ENCODE results near the gene OPTC. TPM values are rescaled to one million over a fixed set of nuclear protein-coding genes. Genes with fewer than 3 reads are reported as not detected.

OPTC gene
- total and polyA plus RNA-seq, 2 of the 13 experiments (the other 11 are each of a cell fraction or from before 2014, with no cell fraction given) = not detected

DNA sequence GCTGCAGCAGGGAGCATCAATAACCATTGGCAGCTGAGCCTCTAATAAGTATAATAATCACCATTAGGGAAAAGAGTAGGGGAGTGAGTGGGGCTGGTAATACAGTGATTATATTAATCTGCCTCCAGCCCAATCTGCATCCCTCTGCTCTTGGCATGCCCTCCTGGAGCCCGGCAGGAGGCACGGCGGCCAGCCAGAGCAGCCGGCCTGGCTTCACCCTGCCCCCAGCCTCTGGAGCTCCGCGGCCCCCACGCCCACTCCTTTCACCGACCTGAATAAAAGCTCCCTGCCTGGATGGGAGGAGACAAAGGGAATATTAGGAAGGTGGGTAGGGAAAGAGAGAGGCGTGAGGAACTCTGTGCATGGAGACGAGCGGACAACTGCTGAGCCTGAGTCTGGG is 28.3 kb downstream of the OPTC start:
- H2AFZ ChIP-seq (ENCODE audit: low read length) = no peak overlapping the region
- intact Hi-C loops (cut with micrococcal nuclease; ENCODE audit: unreplicated experiment) = no loop called here
- DNase-seq (ENCODE audit: low spot score) (no peak), FAIRE-seq (no peak), ATAC-seq (no peak)
- ChIA-PET CTCF (ENCODE audit: low intra/inter-chr PET ratio, low total read pairs) (no interaction called here), POLR2A (no interaction called here)
- H3K4me3 ChIP-seq (replicated peaks in 1 of 3; ENCODE audit: insufficient read depth in 1 of 3, low read depth in 2 of 3, low read length in 3 of 3) = no peak overlapping the region
- H3K9me3 ChIP-seq (ENCODE audit: low read length) = no peaks in the 10 kb centered on the region
- no peak overlapping the region for H3K4me2 ChIP-seq (ENCODE audit: low read depth, low read length)
- in situ Hi-C loops (cut with HindIII; ENCODE audit: extremely low pct_ligation_motif_present, low pct_unique_long_range_greater_than_20kb) = no loop called here
- H3K79me2 ChIP-seq (ENCODE audit: insufficient read depth, low read length) = no peaks in the 10 kb centered on the region
- H3K9ac ChIP-seq (ENCODE audit: insufficient read depth, low read depth, low read length) = no peak overlapping the region
- H3K27ac ChIP-seq (ENCODE audit: extremely low read length, insufficient read depth, low read length) = no peak overlapping the region
- WGBS (ENCODE audit: low lambda C conversion rate) = 57% methylated on average over 11 of the region's 11 CpGs
- no peaks in the 10 kb centered on the region for H3K36me3 ChIP-seq (replicated peaks in 1 of 2; ENCODE audit: control insufficient read depth in 1 of 2, insufficient read depth in 2 of 2, low read length in 2 of 2)
- peaks cover 0 to 4% of the 10 kb centered on the region in 2 experiments; a peak in 1 of 5 replicates for H3K27me3 ChIP-seq (ENCODE audit: control insufficient read depth in 1 of 2, insufficient read depth in 2 of 2, low read length in 2 of 2)
- H4K20me1 ChIP-seq (ENCODE audit: insufficient read depth, low read length) = no peaks in the 10 kb centered on the region
- no TSS peak for BruUV-seq (replicated peaks)
- TF ChIP-seq SP1 (IDR thresholded peaks at IDR 0.05) = no peak
- no peak for TF ChIP-seq SP1 (CRISPR knock-in tag; IDR thresholded peaks at IDR 0.05)
- TF ChIP-seq RXRA (CRISPR knock-in tag; IDR thresholded peaks at IDR 0.05) = no peak
- TF ChIP-seq SAFB2 (CRISPR knock-in tag; IDR thresholded peaks at IDR 0.05; ENCODE audit: borderline replicate concordance, low read depth) = no peak
- TF ChIP-seq, protein P1, sequence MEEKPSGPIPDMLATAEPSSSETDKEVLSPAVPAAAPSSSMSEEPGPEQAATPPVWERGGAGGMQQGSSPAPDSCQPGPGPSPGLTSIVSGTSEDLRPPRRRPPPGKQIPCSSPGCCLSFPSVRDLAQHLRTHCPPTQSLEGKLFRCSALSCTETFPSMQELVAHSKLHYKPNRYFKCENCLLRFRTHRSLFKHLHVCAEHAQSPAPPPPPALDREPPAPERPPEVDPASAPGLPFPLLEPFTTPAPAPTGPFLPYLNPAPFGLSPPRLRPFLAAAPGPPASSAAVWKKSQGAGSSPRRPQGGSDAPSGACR (CRISPR knock-in tag; IDR thresholded peaks at IDR 0.05) = no peak
- TF ChIP-seq NFKB2 (CRISPR knock-in tag; IDR thresholded peaks at IDR 0.05; ENCODE audit: borderline replicate concordance) = no peak
- TF ChIP-seq ZNF317 (CRISPR knock-in tag; IDR thresholded peaks at IDR 0.05) = no peak
- TF ChIP-seq ZNF891 (CRISPR knock-in tag; IDR thresholded peaks at IDR 0.05) = no peak
- H3K4me1 ChIP-seq (ENCODE audit: insufficient read depth, low read length) = no peaks in the 10 kb centered on the region

DNA sequence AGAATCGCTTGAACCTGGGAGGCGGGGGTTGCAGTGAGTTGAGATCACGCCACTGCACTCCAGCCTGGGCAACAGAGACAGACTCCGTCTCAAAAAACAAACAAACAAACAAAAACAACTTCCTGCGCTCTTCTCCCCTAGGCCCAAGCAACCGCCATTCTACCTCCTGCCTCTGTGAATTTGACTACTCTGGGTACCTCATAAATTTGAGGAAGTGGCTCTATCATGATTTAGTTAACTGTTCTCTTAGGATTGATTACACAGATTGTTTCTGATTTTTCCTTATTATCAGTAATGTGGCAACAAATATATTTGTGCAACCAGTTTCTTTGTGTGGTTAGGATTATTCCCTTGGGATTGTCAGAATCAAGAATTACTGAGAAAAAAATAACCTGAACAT is 29.7 kb downstream of the OPTC start:
- FAIRE-seq (no peak), ATAC-seq (no peak), DNase-seq (ENCODE audit: low spot score) (no peak)
- in situ Hi-C loops (cut with HindIII; ENCODE audit: extremely low pct_ligation_motif_present, low pct_unique_long_range_greater_than_20kb) (no loop called here), intact Hi-C loops (cut with micrococcal nuclease; ENCODE audit: unreplicated experiment) (no loop called here)
- H3K4me2 ChIP-seq (ENCODE audit: low read depth, low read length) = no peak overlapping the region
- H3K27me3 ChIP-seq (ENCODE audit: control insufficient read depth in 1 of 2, insufficient read depth in 2 of 2, low read length in 2 of 2) = peaks cover 0 to 4% of the 10 kb centered on the region in 2 experiments; a peak in 1 of 5 replicates
- WGBS (ENCODE audit: low lambda C conversion rate) = 51% methylated on average over 6 of the region's 6 CpGs
- H3K4me1 ChIP-seq (ENCODE audit: insufficient read depth, low read length) = no peaks in the 10 kb centered on the region
- no TSS peak for BruUV-seq (replicated peaks)
- no peaks in the 10 kb centered on the region for H4K20me1 ChIP-seq (ENCODE audit: insufficient read depth, low read length)
- H2AFZ ChIP-seq (ENCODE audit: low read length) = no peak overlapping the region
- POLR2A ChIA-PET = no interaction called here
- no peaks in the 10 kb centered on the region for H3K9me3 ChIP-seq (ENCODE audit: low read length)
- H3K27ac ChIP-seq (ENCODE audit: extremely low read length, insufficient read depth, low read length) = no peak overlapping the region
- H3K9ac ChIP-seq (ENCODE audit: insufficient read depth, low read depth, low read length) = no peak overlapping the region
- no peak overlapping the region for H3K4me3 ChIP-seq (replicated peaks in 1 of 3; ENCODE audit: insufficient read depth in 1 of 3, low read depth in 2 of 3, low read length in 3 of 3)
- H3K36me3 ChIP-seq (replicated peaks in 1 of 2; ENCODE audit: control insufficient read depth in 1 of 2, insufficient read depth in 2 of 2, low read length in 2 of 2) = no peaks in the 10 kb centered on the region
- CTCF ChIA-PET (ENCODE audit: low intra/inter-chr PET ratio, low total read pairs) = no interaction called here
- H3K79me2 ChIP-seq (ENCODE audit: insufficient read depth, low read length) = no peaks in the 10 kb centered on the region
- TF ChIP-seq, protein P2, sequence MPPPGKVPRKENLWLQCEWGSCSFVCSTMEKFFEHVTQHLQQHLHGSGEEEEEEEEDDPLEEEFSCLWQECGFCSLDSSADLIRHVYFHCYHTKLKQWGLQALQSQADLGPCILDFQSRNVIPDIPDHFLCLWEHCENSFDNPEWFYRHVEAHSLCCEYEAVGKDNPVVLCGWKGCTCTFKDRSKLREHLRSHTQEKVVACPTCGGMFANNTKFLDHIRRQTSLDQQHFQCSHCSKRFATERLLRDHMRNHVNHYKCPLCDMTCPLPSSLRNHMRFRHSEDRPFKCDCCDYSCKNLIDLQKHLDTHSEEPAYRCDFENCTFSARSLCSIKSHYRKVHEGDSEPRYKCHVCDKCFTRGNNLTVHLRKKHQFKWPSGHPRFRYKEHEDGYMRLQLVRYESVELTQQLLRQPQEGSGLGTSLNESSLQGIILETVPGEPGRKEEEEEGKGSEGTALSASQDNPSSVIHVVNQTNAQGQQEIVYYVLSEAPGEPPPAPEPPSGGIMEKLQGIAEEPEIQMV (CRISPR knock-in tag; IDR thresholded peaks at IDR 0.05; ENCODE audit: low read depth) = no peak
- TF ChIP-seq ADNP (CRISPR knock-in tag; IDR thresholded peaks at IDR 0.05) (no peak), ZNF878 (CRISPR knock-in tag; IDR thresholded peaks at IDR 0.05) (no peak), CBX1 (IDR thresholded peaks at IDR 0.05; ENCODE audit: low read depth) (no peak), ZNF839 (CRISPR knock-in tag; IDR thresholded peaks at IDR 0.05; ENCODE audit: borderline replicate concordance) (no peak), SP5 (CRISPR knock-in tag; IDR thresholded peaks at IDR 0.05; ENCODE audit: borderline replicate concordance, low read depth) (no peak)
- TF ChIP-seq, protein P3, sequence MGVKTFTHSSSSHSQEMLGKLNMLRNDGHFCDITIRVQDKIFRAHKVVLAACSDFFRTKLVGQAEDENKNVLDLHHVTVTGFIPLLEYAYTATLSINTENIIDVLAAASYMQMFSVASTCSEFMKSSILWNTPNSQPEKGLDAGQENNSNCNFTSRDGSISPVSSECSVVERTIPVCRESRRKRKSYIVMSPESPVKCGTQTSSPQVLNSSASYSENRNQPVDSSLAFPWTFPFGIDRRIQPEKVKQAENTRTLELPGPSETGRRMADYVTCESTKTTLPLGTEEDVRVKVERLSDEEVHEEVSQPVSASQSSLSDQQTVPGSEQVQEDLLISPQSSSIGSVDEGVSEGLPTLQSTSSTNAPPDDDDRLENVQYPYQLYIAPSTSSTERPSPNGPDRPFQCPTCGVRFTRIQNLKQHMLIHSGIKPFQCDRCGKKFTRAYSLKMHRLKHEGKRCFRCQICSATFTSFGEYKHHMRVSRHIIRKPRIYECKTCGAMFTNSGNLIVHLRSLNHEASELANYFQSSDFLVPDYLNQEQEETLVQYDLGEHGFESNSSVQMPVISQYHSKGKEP (CRISPR knock-in tag; IDR thresholded peaks at IDR 0.05) = no peak
- TF ChIP-seq, protein P4, sequence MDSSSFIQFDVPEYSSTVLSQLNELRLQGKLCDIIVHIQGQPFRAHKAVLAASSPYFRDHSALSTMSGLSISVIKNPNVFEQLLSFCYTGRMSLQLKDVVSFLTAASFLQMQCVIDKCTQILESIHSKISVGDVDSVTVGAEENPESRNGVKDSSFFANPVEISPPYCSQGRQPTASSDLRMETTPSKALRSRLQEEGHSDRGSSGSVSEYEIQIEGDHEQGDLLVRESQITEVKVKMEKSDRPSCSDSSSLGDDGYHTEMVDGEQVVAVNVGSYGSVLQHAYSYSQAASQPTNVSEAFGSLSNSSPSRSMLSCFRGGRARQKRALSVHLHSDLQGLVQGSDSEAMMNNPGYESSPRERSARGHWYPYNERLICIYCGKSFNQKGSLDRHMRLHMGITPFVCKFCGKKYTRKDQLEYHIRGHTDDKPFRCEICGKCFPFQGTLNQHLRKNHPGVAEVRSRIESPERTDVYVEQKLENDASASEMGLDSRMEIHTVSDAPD (CRISPR knock-in tag; IDR thresholded peaks at IDR 0.05) = no peak

Measured in HepG2 (cell line).